ENCODE results near the gene EPS15. TPM values are rescaled to one million over a fixed set of nuclear protein-coding genes. Genes with fewer than 3 reads are reported as not detected.

The EPS15 gene
- total and polyA plus RNA-seq, 7 donors: 16.4 to 131 (median 72.4) TPM

GRCh38 chr1:51420867-51421627, 98.0 kb downstream of the EPS15 start:
- DNase-seq: no peak
- no peak overlapping the region for H3K27ac ChIP-seq
- no peaks in the 10 kb centered on the region for H3K27me3 ChIP-seq
- H3K4me3 ChIP-seq: no peak overlapping the region
- no peak for TF ChIP-seq POLR2AphosphoS5 (IDR thresholded peaks at IDR 0.05)
- TF ChIP-seq CTCF (IDR thresholded peaks at IDR 0.05): no peak
- peaks cover 0 to 11% (median 3%) of the 10 kb centered on the region in 4 donors for H3K36me3 ChIP-seq
- 80 to 83% methylated on average over 2 of the region's 2 CpGs for WGBS, 2 donors
- H3K9me3 ChIP-seq: no peaks in the 10 kb centered on the region
- H3K4me1 ChIP-seq: peaks cover 0 to 42% (median 18%) of the 10 kb centered on the region in 4 donors
- intact Hi-C loops (cut with DNase I): loop anchor here (5.0 kb wide), 2 partner anchors 96 to 351 kb away; partner anchors contain the start of gene EPS15

GRCh38 chr1:51418384-51418959, 100.6 kb downstream of the EPS15 start:
- Histone ChIP-seq H3K27ac (no peak overlapping the region), H3K4me3 (no peak overlapping the region), H3K9me3 (no peaks in the 10 kb centered on the region), H3K4me1 (peaks cover 0 to 35% (median 17%) of the 10 kb centered on the region in 4 donors), H3K36me3 (peaks cover 0 to 11% (median 3%) of the 10 kb centered on the region in 4 donors), H3K27me3 (no peaks in the 10 kb centered on the region)
- WGBS, 2 donors: 97 to 98% methylated on average over 2 of the region's 2 CpGs
- no peak for DNase-seq
- intact Hi-C loops (cut with DNase I): no loop called here
- TF ChIP-seq POLR2A (IDR thresholded peaks at IDR 0.05) (no peak), EP300 (IDR thresholded peaks at IDR 0.05) (no peak), POLR2AphosphoS5 (IDR thresholded peaks at IDR 0.05) (no peak), CTCF (IDR thresholded peaks at IDR 0.05) (no peak)

DNA sequence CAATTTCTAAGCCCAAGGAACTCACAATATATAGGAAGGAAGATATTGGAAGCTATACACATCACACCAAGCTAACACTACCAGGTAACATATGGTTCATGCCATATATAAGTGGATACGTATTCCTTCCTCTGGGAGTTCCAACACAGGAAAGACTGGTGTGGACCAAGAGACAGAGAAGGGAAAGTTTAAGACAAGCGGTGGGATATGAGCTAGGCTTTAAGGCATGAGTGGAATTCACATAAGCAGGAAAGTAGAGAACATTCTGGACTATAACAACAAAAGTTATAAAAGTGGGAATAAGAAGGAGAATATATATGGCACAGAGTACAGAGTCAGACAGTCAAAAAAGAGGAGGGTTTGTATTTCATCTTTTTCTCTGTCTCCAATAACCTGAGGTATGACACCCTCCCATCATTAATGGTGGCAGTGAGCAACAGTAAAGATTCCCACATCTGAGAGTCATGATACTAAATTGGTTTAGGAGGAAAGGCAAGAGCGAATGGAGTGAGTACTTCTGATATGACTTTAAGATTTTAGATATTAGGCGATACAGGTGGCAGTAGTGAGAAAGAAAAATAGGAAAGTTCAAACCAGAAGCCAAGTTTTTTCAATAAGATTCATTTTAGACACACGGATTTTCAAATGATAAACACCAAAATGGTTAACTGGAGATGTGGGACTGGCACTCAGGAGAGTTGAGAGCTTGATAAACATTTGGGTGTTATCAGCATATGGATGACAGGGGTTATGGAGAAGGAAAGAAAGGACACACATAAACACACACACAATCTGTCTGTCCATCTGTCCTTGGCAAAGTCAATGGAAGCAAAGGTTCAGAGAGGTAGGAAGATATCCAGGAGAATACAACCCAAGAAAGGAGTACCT, 101.3 kb downstream of the EPS15 start:
- Histone ChIP-seq H3K36me3 (peaks cover 0 to 11% (median 3%) of the 10 kb centered on the region in 4 donors), H3K9me3 (no peaks in the 10 kb centered on the region), H3K27ac (peak overlapping the region in 1 of 4 donors; percentile 24), H3K4me1 (peaks cover 0 to 28% (median 14%) of the 10 kb centered on the region in 4 donors), H3K27me3 (no peaks in the 10 kb centered on the region), H3K4me3 (no peak overlapping the region)
- no peak for TF ChIP-seq POLR2AphosphoS5 (IDR thresholded peaks at IDR 0.05)
- TF ChIP-seq POLR2A (IDR thresholded peaks at IDR 0.05): no peak
- no peak for TF ChIP-seq EP300 (IDR thresholded peaks at IDR 0.05)
- TF ChIP-seq CTCF (IDR thresholded peaks at IDR 0.05): no peak
- DNase-seq: no peak
- 93 to 96% methylated on average over 5 of the region's 5 CpGs for whole genome bisulfite sequencing, 2 donors
- intact Hi-C loops (cut with DNase I): no loop called here

DNA sequence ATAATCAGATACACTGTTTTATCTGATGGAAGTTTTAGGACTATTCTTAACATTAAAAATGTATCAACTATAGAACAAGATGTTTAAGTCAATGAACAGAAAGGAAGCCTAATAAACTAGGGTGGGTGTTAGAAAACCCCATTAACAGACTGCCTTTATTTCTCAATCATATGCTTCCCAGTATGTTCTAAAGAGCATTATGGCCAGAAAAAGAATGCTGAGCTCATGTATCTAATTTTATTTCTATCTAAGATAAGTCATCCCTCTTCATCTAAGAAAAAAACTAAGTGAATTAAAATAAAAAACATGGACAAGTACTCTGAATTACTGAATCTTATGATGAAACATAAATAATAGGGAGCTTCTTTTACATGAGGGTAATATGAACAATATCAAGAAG, 102.2 kb downstream of the EPS15 start:
- H3K27ac ChIP-seq: peak overlapping the region in 1 of 4 donors; percentile 24
- TF ChIP-seq POLR2A (IDR thresholded peaks at IDR 0.05) (no peak), CTCF (IDR thresholded peaks at IDR 0.05) (no peak), EP300 (IDR thresholded peaks at IDR 0.05) (no peak), POLR2AphosphoS5 (IDR thresholded peaks at IDR 0.05) (no peak)
- no peak for DNase-seq
- H3K9me3 ChIP-seq: no peaks in the 10 kb centered on the region
- intact Hi-C loops (cut with DNase I): no loop called here
- H3K36me3 ChIP-seq: peaks cover 0 to 11% (median 3%) of the 10 kb centered on the region in 4 donors
- peaks cover 0 to 21% (median 12%) of the 10 kb centered on the region in 4 donors for H3K4me1 ChIP-seq
- no peak overlapping the region for H3K4me3 ChIP-seq
- H3K27me3 ChIP-seq: no peaks in the 10 kb centered on the region
